WTC11 (cell line): ENCODE data around the gene EIF4G3.

ENCODE experiments used
- ATF1 ChIP-seq: sonication (generic); formaldehyde crosslinking; IDR thresholded peaks from 2 replicates; pipeline ENCODE4 v1.8.1; 2023; ENCODE audit warnings: mild to moderate bottlenecking, moderate library complexity, missing genetic modification reagents
- CREM ChIP-seq: sonication (generic); formaldehyde crosslinking; IDR thresholded peaks from 2 replicates; pipeline ENCODE4 v1.8.1; 2022; ENCODE audit warnings: mild to moderate bottlenecking, missing genetic modification reagents, moderate library complexity
- CTCF ChIP-seq: fragments of 200-600 bp; IDR thresholded peaks from 2 replicates; pipeline ENCODE4 v1.8.0; 2022; ENCODE audit warnings: antibody characterized with exemption
- E2F4 ChIP-seq: sonication (generic); formaldehyde crosslinking; IDR thresholded peaks from 2 replicates; pipeline ENCODE4 v1.8.1; 2022; ENCODE audit warnings: low read depth, mild to moderate bottlenecking, moderate library complexity, missing genetic modification reagents, borderline replicate concordance
- RELA ChIP-seq: sonication (generic); formaldehyde crosslinking; IDR thresholded peaks from 2 replicates; pipeline ENCODE4 v1.8.1; 2022; ENCODE audit warnings: missing genetic modification reagents, mild to moderate bottlenecking, borderline replicate concordance
- SP1 ChIP-seq: sonication (generic); formaldehyde crosslinking; conservative IDR thresholded peaks from 2 replicates; pipeline ENCODE4 v1.8.1; 2022; ENCODE audit warnings: missing genetic modification reagents
- USF2 ChIP-seq: sonication (generic); formaldehyde crosslinking; IDR thresholded peaks from 2 replicates; pipeline ENCODE4 v1.8.1; 2023; ENCODE audit warnings: mild to moderate bottlenecking, missing genetic modification reagents, moderate library complexity
- ZNF121 ChIP-seq: sonication (generic); formaldehyde crosslinking; IDR thresholded peaks from 2 replicates; pipeline ENCODE4 v1.8.0; 2023; ENCODE audit warnings: missing genetic modification reagents

GRCh38 chr1:20936216-20936615 is 240.5 kb downstream of the EIF4G3 start:
- no peak for TF ChIP-seq RELA (CRISPR knock-in tag)
- no peak for TF ChIP-seq CTCF
- TF ChIP-seq ZNF121 (CRISPR knock-in tag), result no peak
- TF ChIP-seq ATF1 (CRISPR knock-in tag), result no peak
- TF ChIP-seq CREM (CRISPR knock-in tag), result no peak
- TF ChIP-seq E2F4 (CRISPR knock-in tag), result no peak
- TF ChIP-seq SP1, result no peak
- TF ChIP-seq USF2 (CRISPR knock-in tag), result no peak
